GM18508 (cell line): ENCODE measurements around the gene PLAC8L1.
"Not testable (repeated sequence)": the region's sequence is repeated elsewhere in the genome, so short reads cannot be mapped to it uniquely, and the experiment has no call there.

ENCODE experiments used
- ATAC-seq: cut with Tn5 transposase; IDR thresholded peaks from one replicate; pipeline ENCODE4 v1.9.1; 2021; ENCODE audit warnings: moderate number of reproducible peaks; ENCODE audit not compliant: insufficient read depth, unreplicated experiment

The PLAC8L1 gene, protein sequence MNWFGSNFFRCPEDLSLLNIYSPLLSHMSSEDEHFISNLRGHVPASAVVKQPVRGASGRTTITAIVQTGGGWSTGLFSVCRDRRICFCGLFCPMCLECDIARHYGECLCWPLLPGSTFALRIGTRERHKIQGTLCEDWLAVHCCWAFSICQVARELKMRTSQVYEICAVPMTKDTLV

DNA sequence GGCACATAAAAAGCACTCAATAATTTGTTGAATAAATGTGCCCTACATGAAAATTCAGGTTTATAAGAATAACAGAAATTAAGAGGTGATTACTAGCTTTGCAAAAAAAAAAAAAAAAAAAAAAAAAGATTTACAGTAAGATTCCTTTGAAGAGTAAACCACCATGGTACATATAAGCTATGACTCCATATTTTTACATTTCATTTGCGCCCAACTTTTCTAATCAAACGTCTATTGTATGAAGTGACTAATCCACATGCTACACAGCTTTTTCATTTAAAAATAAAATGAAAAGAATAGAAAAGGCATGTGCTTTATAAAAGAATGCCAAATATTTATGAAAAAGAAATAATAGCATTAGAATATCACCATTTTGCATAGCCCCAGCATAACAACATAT is at the start of gene PLAC8L1:
PLAC8L1 (minus strand) TSS at position 101 of the 400 bp plus-strand sequence. CDS start 1,266 bp downstream, outside the sequence.
- no peak for ATAC-seq

DNA sequence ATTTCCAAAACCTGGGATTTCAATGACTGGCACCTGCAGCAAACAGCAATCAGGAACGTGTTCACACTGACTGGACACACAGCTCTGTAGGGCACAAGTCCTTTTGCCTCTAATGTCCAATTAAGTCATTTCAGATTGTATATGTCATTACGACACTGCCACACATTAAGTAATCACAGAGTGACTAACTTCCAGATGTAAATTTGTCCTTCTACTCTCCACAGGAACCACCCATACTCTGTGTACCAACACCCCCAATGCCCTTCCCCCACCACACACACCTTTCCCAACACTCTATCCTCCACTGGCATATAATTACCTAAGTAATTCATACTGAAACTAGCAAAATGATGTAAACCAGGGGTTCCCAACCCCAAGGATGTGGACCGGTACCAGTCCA is 46.6 kb upstream of the PLAC8L1 start:
- ATAC-seq = no peak

GRCh38 chr5:146137967-146138403 is 32.6 kb upstream of the PLAC8L1 start:
- ATAC-seq = no peak

- ATAC-seq = no peak
Observed at GRCh38 chr5:146130440-146131045, 25.2 kb upstream of the PLAC8L1 start.

DNA sequence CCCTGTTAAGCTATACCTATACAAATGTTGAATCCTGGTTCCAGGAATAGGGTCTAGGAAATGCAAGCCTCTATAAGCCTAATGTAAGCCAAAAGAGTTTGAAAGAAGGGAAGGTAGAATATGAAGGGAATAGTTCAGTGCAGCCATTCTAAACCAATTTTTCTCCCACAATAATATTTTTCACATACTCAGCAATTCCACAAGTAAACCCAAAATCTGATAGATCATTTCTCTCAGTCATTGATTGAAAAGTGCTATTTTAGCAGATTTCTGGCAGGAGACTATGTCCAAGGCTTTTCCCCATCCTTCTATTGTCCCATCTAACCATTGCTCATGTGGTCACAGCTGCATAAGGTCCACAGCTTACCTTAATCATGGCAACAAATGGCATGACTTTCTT is 20.7 kb upstream of the PLAC8L1 start:
- ATAC-seq = no peak

GRCh38 chr5:146124580-146124979 is 19.2 kb upstream of the PLAC8L1 start:
- no peak for ATAC-seq

- not testable (repeated sequence) for ATAC-seq
Observed at GRCh38 chr5:146121451-146121850, 16.1 kb upstream of the PLAC8L1 start.

GRCh38 chr5:146118322-146118721 is 12.9 kb upstream of the PLAC8L1 start:
- no peak for ATAC-seq

- not testable (repeated sequence) for ATAC-seq
Observed at GRCh38 chr5:146117216-146117615, 11.8 kb upstream of the PLAC8L1 start.

DNA sequence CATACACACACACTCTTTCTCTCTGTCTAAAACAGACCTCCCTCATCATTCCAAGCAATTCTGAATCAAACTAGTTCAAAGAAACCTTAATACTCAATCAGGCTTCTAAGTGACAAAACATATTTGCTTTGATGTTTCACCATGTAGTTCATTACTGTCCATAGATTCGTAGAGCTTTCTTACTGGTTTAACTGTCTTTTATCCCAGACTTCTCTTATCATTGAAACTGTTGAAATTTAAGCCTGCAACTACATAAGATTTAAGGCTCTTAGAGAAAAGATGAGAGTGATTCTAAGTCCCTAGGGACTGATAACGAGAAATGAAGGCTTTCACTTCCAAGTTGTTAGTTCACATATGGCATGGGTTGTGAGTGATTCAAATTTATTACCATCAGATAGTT is 11.0 kb upstream of the PLAC8L1 start:
- no peak for ATAC-seq

GRCh38 chr5:146112476-146112875 is 7.1 kb upstream of the PLAC8L1 start:
- ATAC-seq = no peak

DNA sequence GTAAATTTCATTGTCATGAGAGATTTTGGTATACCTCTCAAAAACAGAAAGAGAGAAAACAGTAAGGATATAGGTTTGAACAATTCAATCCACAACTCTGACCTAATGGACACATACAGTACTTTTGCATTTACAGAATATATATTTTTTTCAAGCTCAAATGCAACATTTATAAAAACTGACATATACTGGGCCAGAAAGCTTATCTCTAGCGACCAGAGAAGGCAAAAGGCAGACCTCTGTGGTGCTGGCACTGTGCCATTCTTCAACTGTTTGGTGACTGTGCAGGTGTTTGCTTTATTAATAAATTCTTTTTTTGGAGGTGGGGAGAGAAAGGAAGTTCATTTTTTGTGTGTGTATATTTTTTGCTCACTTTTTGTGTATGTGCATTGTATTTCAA is 6.0 kb upstream of the PLAC8L1 start:
- no peak for ATAC-seq

- no peak for ATAC-seq
Observed at GRCh38 chr5:146109379-146109778, 4.0 kb upstream of the PLAC8L1 start.

GRCh38 chr5:146108870-146109269 is 3.5 kb upstream of the PLAC8L1 start:
- not testable (repeated sequence) for ATAC-seq

GRCh38 chr5:146107901-146108300 is 2.5 kb upstream of the PLAC8L1 start:
- ATAC-seq = no peak

GRCh38 chr5:146103594-146103993 is 1.8 kb downstream of the PLAC8L1 start:
- ATAC-seq = no peak

DNA sequence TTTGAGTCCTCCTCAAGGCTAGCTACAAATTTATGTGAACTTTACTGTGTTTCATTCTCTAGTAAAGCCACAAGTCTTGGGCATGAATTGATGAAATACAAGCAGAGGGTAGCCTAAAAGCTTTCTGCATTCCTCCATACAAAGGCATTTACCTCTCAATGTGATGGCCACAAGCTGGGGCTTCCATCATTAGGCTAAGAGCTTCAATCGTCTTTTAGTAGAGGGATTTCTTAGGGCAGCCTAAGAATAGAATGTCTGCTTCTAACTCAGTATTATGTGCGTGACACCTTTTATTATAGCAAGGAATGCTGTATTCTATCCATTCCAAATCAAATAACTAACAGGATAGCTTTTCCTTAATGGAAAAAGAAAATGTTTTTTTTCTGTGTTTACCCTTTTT is 3.7 kb downstream of the PLAC8L1 start:
- no peak for ATAC-seq

DNA sequence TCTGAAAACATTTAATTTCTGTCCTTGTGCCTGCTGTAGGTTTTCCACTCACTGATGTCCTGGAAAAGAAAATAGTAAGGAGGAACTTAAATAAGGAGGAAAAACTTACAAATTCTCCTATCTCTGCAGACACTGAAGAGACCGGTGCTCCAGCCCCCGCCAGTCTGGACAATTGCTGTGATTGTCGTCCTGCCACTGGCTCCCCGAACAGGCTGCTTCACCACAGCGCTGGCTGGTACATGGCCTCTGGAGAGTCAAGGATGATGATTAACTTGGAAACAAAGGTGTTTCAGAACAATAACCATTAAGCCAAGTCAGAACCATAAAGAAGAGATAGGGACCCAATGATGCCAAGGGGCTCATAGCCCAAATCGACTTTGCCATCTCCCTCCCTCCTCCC is 7.3 kb downstream of the PLAC8L1 start:
- ATAC-seq = no peak

DNA sequence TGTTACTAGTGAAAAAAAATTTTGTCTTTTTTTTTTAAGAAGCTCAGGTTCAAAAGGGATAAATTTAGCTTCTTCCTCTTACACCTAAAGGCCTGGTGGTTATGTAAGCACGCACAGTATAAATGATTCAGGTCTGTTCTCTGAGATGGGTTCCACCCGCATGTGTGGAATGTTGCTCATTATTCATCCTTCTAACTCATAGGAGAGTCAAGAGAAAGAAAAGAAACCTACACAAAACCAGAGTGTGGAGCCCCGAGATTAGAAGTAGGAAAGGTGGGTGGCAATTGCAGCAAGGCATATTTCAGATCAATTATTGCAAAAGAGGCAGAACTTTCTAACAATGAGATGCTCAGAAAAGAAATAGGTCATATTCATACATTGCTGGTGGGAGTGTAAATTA is 13.5 kb downstream of the PLAC8L1 start:
- ATAC-seq = no peak

DNA sequence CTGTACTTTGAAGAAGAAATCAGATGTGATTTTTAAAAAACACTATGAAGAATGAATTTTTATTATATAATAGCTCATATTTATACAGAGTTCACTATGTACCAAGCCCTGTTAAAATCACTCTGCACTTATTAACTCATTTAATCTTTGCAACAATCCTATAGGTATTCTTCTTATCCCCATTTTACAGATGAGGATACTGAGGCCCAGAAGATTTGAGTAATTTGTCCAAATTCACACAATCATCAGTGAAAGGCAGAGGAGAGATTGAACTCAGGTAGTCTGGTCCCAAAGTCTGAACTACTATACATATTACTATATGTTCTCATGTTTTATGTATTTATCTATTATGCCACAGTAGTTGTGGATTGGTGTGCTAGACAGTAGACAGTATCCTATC is 16.1 kb downstream of the PLAC8L1 start:
- ATAC-seq = no peak

- ATAC-seq = no peak
Observed at GRCh38 chr5:146088098-146088497, 17.3 kb downstream of the PLAC8L1 start.

DNA sequence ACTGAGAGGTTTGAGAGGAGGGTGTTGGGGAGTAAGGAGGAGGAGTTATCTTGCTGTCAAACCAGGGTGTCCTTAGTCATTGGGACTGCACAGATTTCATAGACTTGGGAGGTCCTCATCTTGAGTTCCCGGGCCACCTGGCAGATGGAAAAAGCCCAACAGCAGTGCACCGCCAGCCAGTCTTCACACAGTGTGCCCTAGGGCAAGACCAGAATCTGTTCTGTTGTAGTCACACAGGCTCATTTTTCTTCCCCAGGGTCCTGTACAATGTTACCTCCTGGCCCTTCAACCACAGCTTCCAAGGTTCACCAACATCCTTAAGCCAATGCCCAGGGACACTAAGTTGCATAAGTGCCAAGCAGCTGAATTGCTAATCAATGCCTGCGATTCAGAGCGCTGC is 21.0 kb downstream of the PLAC8L1 start:
- no peak for ATAC-seq
